Measurements from ENCODE around the gene CCN2. TPM values are rescaled to one million over a fixed set of nuclear protein-coding genes. Genes with fewer than 3 reads are reported as not detected.
A peak's percentile ranks its signal among the peaks of the same experiment; 100 is the strongest.

CCN2 gene
- total RNA-seq, 2 experiments from 2014 or later: 0.36 TPM; not detected in 1

DNA sequence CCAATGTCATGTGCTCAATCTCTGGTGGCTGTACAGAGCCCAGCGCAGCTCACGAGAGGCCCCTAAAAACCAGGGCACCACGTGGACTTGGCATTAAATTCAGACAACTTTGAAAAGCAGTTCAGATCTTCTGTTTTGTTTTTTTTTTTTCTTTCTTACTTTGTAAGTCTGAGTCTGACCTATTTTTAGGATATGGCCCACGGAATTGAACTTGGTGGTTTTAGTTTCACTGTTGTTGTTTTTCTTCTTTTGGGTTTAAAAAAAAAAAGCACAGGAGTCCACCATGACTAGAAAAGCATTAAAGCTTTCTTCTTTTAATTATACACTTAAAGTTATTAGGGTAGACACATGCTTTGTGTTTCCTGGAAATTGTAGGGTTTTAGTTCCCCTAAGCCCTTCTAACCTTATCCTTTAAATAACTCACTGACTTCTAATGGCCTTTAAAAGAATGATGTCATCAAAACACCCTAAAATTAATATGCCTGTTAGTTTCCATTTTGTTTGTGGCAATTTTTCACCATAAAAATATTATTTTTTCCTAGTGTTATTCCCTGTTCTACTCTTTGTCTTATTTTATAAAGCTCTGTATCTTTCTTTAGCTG, 48.5 kb upstream of the CCN2 start:
- H3K9me2 ChIP-seq (ENCODE audit: insufficient read depth, low read length): no peaks in the 10 kb centered on the region
- DNase-seq (ENCODE audit: low spot score): peak; percentile 18
- H3K4me2 ChIP-seq (ENCODE audit: low read length): peak overlapping the region; percentile 36; the same call in 1 of the 2 replicates
- peak overlapping the region; percentile 27; the same call in 1 of the 2 replicates for H2AFZ ChIP-seq (ENCODE audit: low read length)
- H3K79me2 ChIP-seq (ENCODE audit: insufficient read depth, low read depth, low read length): no peaks in the 10 kb centered on the region
- TF ChIP-seq EZH2phosphoT487 (IDR thresholded peaks at IDR 0.05; ENCODE audit: borderline replicate concordance, low read depth, low read length): no peak
- TF ChIP-seq CTCF (conservative IDR thresholded peaks at IDR 0.05; ENCODE audit: low read length): no peak
- peaks cover 13% of the 10 kb centered on the region for H3K4me1 ChIP-seq (ENCODE audit: insufficient read depth, low read length, poor library complexity, severe bottlenecking)
- H3K9me3 ChIP-seq (ENCODE audit: low read length): no peaks in the 10 kb centered on the region
- CTCF ChIA-PET (ENCODE audit: unreplicated experiment): no interaction called here
- POLR2A ChIA-PET: interaction anchor here (1.4 kb wide), 1 partner anchor 14 kb away, joined by 3 read pairs; no protein-coding TSS in a partner anchor
- H3K36me3 ChIP-seq (ENCODE audit: insufficient read depth, low read length): no peaks in the 10 kb centered on the region
- H3K27ac ChIP-seq (ENCODE audit: low read depth, low read length, poor library complexity, severe bottlenecking): no peak overlapping the region
- no peaks in the 10 kb centered on the region for H4K20me1 ChIP-seq (ENCODE audit: insufficient read depth, low read length)
- intact Hi-C loops (cut with micrococcal nuclease; ENCODE audit: unreplicated experiment): no loop called here
- no peak overlapping the region for H3K4me3 ChIP-seq (ENCODE audit: low read depth, low read length, poor library complexity, severe bottlenecking)
- BruUV-seq (replicated peaks): no TSS peak

DNA sequence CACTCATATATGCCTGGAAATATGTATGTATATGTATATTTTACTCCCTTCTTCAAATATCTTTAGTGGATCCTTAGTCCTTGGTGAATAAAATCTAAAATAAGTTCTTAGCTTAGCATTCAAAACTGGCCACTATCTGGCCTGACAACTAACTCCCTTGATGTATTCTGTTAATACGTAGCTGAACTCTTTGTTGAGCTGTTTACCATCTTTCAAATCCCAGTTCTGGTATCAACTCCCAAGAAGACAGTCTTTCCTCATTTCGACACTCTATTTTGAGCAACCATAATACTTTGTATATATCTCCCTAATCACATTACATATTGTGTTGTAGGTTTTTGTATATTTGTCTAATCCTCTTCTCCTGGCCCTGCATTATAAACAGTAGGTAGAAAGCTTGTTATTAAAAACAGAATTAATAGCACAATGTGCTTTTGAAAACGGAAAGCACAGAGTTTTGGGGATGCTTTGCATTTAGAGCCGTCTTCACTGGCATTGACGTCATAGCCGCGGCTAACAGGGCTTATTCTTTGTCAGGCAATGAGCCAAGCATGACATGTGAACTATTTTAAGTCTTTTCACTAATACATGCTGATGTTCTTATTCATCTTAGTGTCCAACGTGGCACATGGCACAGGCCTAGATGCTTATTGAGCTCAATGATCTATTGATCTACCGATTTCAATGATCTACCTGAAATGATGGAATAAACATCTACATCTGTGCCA, 47.2 kb upstream of the CCN2 start:
- Histone ChIP-seq H3K36me3 (ENCODE audit: insufficient read depth, low read length) (no peaks in the 10 kb centered on the region), H3K79me2 (ENCODE audit: insufficient read depth, low read depth, low read length) (no peaks in the 10 kb centered on the region), H3K4me1 (ENCODE audit: insufficient read depth, low read length, poor library complexity, severe bottlenecking) (peaks cover 13% of the 10 kb centered on the region), H3K27ac (ENCODE audit: low read depth, low read length, poor library complexity, severe bottlenecking) (no peak overlapping the region), H2AFZ (ENCODE audit: low read length) (no peak overlapping the region), H3K4me2 (ENCODE audit: low read length) (no peak overlapping the region), H3K9me3 (ENCODE audit: low read length) (no peaks in the 10 kb centered on the region), H3K4me3 (ENCODE audit: low read depth, low read length, poor library complexity, severe bottlenecking) (no peak overlapping the region), H3K9me2 (ENCODE audit: insufficient read depth, low read length) (no peaks in the 10 kb centered on the region), H4K20me1 (ENCODE audit: insufficient read depth, low read length) (no peaks in the 10 kb centered on the region)
- no TSS peak for BruUV-seq (replicated peaks)
- ChIA-PET CTCF (ENCODE audit: unreplicated experiment) (no interaction called here), POLR2A (interaction anchor here (0.5 to 1.0 kb wide), 5 partner anchors 33 to 68 kb away, joined by 3 read pairs; no protein-coding TSS in a partner anchor)
- intact Hi-C loops (cut with micrococcal nuclease; ENCODE audit: unreplicated experiment): no loop called here
- no peak for DNase-seq (ENCODE audit: low spot score)
- no peak for TF ChIP-seq EZH2phosphoT487 (IDR thresholded peaks at IDR 0.05; ENCODE audit: borderline replicate concordance, low read depth, low read length)
- no peak for TF ChIP-seq CTCF (conservative IDR thresholded peaks at IDR 0.05; ENCODE audit: low read length)

Data from OCI-LY7 (cell line).